Caco-2 (cell line): Measurements from ENCODE around the gene ATG16L1. TPM values are rescaled to one million over a fixed set of nuclear protein-coding genes. Genes with fewer than 3 reads are reported as not detected.
A peak's percentile ranks its signal among the peaks of the same experiment; 100 is the strongest.

ENCODE experiments used
- BruUV-seq: library from RNA; stranded (reverse); fragments of 400-500 nt; replicated peaks from 2 replicates; lab custom pipeline; 2021; lab: Mats Ljungman, UMichigan
- CTCF ChIA-PET: fragments of 300-600 bp; sonication (Branson Sonifier 250); formaldehyde crosslinking; loops from one replicate; lab custom pipeline; 2022; ENCODE audit warnings: antibody characterized with exemption; lab: Charles Lee
- POLR2A ChIA-PET: fragments of 300-600 bp; sonication (Branson Sonifier 250); formaldehyde crosslinking; loops from one replicate; lab custom pipeline; 2022; ENCODE audit warnings: antibody characterized with exemption; lab: Charles Lee
- DNase-seq, 2 experiments: peaks; one replicate each; pipeline versions ENCODE4 v3.0.0 to v3.0.0-alpha.2; 2020 to 2022
- H3K27me3 ChIP-seq: replicated peaks from 2 replicates; pipeline ENCODE4 v1.6.0; 2011; ENCODE audit warnings: low read length; ENCODE audit not compliant: control insufficient read depth, insufficient read depth
- H3K36me3 ChIP-seq: 2 replicates; pipeline ENCODE4 v1.5.1; 2011; ENCODE audit warnings: low read length; ENCODE audit not compliant: control insufficient read depth, insufficient read depth
- H3K4me1 ChIP-seq: fragments of 250-450 bp; sonication (Bioruptor Pico); 2 replicates; pipeline ENCODE4 v1.5.1; 2020; ENCODE audit warnings: mild to moderate bottlenecking
- H3K4me3 ChIP-seq: 2 replicates; pipeline ENCODE4 v1.5.1; 2011; ENCODE audit warnings: low read depth, mild to moderate bottlenecking, control low read depth, low read length
- H3K9me3 ChIP-seq: fragments of 250-450 bp; sonication (Bioruptor Pico); 2 replicates; pipeline ENCODE4 v1.5.1; 2020; ENCODE audit warnings: mild to moderate bottlenecking, moderate library complexity
- H3K27ac Mint-ChIP-seq: one replicate; pipeline ENCODE4 v1.8.0; 2022; ENCODE audit warnings: mixed read lengths; ENCODE audit not compliant: unreplicated experiment
- H3K27me3 Mint-ChIP-seq: one replicate; pipeline ENCODE4 v1.8.0; 2022; ENCODE audit warnings: mixed read lengths; ENCODE audit not compliant: insufficient read depth, unreplicated experiment
- H3K36me3 Mint-ChIP-seq: one replicate; pipeline ENCODE4 v1.8.0; 2022; ENCODE audit warnings: mild to moderate bottlenecking, mixed read lengths; ENCODE audit not compliant: insufficient read depth, unreplicated experiment
- H3K4me1 Mint-ChIP-seq: one replicate; pipeline ENCODE4 v1.8.0; 2022; ENCODE audit warnings: low read depth, mixed read lengths; ENCODE audit not compliant: unreplicated experiment
- H3K4me3 Mint-ChIP-seq: one replicate; pipeline ENCODE4 v1.8.0; 2022; ENCODE audit warnings: mild to moderate bottlenecking, moderate library complexity, mixed read lengths; ENCODE audit not compliant: unreplicated experiment
- H3K9me3 Mint-ChIP-seq: one replicate; pipeline ENCODE4 v1.8.0; 2022; ENCODE audit warnings: mixed read lengths; ENCODE audit not compliant: unreplicated experiment
- intact Hi-C: fragments of 100-400 bp; cut with micrococcal nuclease; formaldehyde crosslinking; loops from one replicate; pipeline ENCODE4 v1.10.0; 2022; ENCODE audit not compliant: unreplicated experiment
- total RNA-seq: library from RNA; stranded (reverse); gene quantifications from 2 replicates; pipeline ENCODE4 v1.2.3, GENCODE V29; 2022
- TF ChIP-seq, protein P1 (sequence below), 2 experiments: fragments of 200-600 bp in 1 of 2; IDR thresholded peaks; 1 replicate in 1 of 2; 2 replicates in 1 of 2; pipeline versions ENCODE4 v1.5.1 to v1.8.0; 2011 to 2022; ENCODE audit warnings: antibody characterized with exemption in 1 of 2, control low read depth in 1 of 2, inconsistent platforms in 1 of 2, low read depth in 1 of 2, low read length in 1 of 2, mild to moderate bottlenecking in 1 of 2, moderate library complexity in 1 of 2; ENCODE audit not compliant: insufficient read depth in 1 of 2, severe bottlenecking in 1 of 2, unreplicated experiment in 1 of 2

Gene ATG16L1
- total RNA-seq, 1 experiment from 2014 or later, result 20.1 TPM

DNA sequence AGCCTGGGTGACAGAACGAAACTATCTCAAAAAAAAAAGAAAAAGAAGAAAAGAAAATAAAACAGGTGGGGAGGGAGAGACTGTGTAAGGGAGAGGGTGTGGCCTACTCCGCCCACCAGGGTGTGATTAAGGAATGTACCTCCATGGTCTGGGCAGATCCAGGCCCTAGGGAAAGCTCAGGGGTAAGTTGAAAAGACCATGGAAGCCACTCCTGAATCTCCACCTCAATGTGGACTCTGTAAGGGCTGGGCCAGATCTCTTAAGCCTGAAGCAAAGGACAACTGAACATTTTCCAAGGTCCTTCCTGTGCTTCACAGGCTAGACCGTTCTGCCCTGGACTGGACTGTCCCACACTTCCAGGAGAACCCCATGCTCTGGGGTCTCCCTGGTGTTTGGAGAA lies 9.7 kb upstream of the ATG16L1 start:
- Histone ChIP-seq H3K4me1 (no peaks in the 10 kb centered on the region), H3K27me3 (no peaks in the 10 kb centered on the region), H3K4me3 (no peak overlapping the region), H3K9me3 (no peaks in the 10 kb centered on the region), H3K36me3 (no peaks in the 10 kb centered on the region)
- CTCF ChIA-PET, result no interaction called here
- TF ChIP-seq, protein P1, sequence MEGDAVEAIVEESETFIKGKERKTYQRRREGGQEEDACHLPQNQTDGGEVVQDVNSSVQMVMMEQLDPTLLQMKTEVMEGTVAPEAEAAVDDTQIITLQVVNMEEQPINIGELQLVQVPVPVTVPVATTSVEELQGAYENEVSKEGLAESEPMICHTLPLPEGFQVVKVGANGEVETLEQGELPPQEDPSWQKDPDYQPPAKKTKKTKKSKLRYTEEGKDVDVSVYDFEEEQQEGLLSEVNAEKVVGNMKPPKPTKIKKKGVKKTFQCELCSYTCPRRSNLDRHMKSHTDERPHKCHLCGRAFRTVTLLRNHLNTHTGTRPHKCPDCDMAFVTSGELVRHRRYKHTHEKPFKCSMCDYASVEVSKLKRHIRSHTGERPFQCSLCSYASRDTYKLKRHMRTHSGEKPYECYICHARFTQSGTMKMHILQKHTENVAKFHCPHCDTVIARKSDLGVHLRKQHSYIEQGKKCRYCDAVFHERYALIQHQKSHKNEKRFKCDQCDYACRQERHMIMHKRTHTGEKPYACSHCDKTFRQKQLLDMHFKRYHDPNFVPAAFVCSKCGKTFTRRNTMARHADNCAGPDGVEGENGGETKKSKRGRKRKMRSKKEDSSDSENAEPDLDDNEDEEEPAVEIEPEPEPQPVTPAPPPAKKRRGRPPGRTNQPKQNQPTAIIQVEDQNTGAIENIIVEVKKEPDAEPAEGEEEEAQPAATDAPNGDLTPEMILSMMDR (IDR thresholded peaks at IDR 0.05; ENCODE audit: insufficient read depth in 1 of 2, low read depth in 1 of 2, low read length in 1 of 2, severe bottlenecking in 1 of 2, unreplicated experiment in 1 of 2), result no peak
- H3K4me3 Mint-ChIP-seq, result no peak overlapping the region
- peak in 1 of 2 experiments; percentile 11 for DNase-seq
- H3K9me3 Mint-ChIP-seq, result no peaks in the 10 kb centered on the region
- no peaks in the 10 kb centered on the region for H3K36me3 Mint-ChIP-seq
- peaks cover 3% of the 10 kb centered on the region for H3K27me3 Mint-ChIP-seq
- no TSS peak for BruUV-seq
- H3K4me1 Mint-ChIP-seq, result no peaks in the 10 kb centered on the region
- POLR2A ChIA-PET, result no interaction called here
- no peak overlapping the region for H3K27ac Mint-ChIP-seq
- intact Hi-C loops, result no loop called here

DNA sequence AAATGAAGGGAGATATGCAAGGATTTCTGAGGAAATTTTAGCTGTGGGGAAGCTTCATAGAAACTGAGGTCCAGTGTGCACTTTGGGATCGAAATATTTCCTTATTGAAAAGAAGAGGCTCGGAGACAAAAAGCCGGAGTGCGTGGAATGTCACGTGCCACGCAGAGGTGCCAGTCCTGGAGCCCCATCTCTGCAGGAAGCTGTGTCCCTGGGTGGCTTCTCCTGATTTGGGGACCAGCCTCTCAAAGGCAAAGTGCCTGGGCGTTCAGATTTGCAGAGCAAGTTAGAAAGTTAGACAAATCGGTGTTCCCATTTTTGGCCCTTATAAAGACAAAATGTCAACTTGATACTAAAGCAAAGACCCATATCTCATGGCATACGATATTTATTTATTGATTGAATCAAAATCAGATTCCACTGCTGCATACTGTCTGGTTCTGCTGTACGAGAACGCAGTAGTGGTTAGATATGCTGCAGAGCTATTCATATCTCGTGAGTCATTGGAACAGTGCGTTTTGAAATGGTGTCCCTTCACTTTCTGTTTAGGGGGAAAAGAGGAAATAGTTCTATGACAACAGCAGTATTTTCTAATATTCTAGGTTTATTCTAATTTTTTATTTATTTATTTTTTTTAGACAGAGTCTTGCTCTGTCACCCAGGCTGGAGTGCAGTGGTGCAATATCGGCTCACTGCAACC lies 9.1 kb upstream of the ATG16L1 start:
- intact Hi-C loops, result no loop called here
- H3K9me3 Mint-ChIP-seq, result no peaks in the 10 kb centered on the region
- no peak for DNase-seq
- CTCF ChIA-PET, result no interaction called here
- Histone ChIP-seq H3K4me1 (no peaks in the 10 kb centered on the region), H3K9me3 (no peaks in the 10 kb centered on the region), H3K36me3 (no peaks in the 10 kb centered on the region), H3K27me3 (no peaks in the 10 kb centered on the region), H3K4me3 (no peak overlapping the region)
- H3K27ac Mint-ChIP-seq, result no peak overlapping the region
- no peak overlapping the region for H3K4me3 Mint-ChIP-seq
- POLR2A ChIA-PET, result no interaction called here
- TF ChIP-seq, protein P1 (IDR thresholded peaks at IDR 0.05; ENCODE audit: insufficient read depth in 1 of 2, low read depth in 1 of 2, low read length in 1 of 2, severe bottlenecking in 1 of 2, unreplicated experiment in 1 of 2), result no peak
- H3K4me1 Mint-ChIP-seq, result no peaks in the 10 kb centered on the region
- H3K36me3 Mint-ChIP-seq, result no peaks in the 10 kb centered on the region
- H3K27me3 Mint-ChIP-seq, result peaks cover 3% of the 10 kb centered on the region
- BruUV-seq, result no TSS peak

DNA sequence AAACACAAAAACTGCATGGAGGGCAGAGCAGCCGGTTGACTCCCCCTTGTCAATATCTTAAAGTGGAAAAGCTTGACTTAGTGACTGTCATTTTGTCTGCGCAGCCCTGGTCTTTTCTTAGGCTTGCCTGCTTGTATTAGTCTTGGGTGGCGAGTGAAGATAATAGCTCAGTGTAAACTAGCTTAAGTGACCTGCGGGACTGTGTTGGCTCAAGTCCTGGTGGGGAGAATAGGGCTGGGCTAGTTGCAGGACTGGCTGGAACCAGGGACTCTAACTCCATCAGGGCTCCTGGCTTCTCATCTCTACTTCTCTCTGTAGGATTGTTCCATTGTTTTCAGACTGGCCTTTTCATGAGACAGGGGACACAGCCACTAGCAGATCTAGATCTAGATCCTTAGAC lies 8.1 kb upstream of the ATG16L1 start:
- H3K27me3 Mint-ChIP-seq, result peaks cover 3% of the 10 kb centered on the region
- no peak overlapping the region for H3K4me3 Mint-ChIP-seq
- H3K27ac Mint-ChIP-seq, result no peak overlapping the region
- intact Hi-C loops, result no loop called here
- TF ChIP-seq, protein P1 (IDR thresholded peaks at IDR 0.05; ENCODE audit: insufficient read depth in 1 of 2, low read depth in 1 of 2, low read length in 1 of 2, severe bottlenecking in 1 of 2, unreplicated experiment in 1 of 2), result no peak
- no TSS peak for BruUV-seq
- ChIA-PET POLR2A (no interaction called here), CTCF (interaction anchor here (0.6 kb wide), 1 partner anchor 205 kb away, joined by 6 read pairs; no protein-coding TSS in a partner anchor)
- H3K27me3 ChIP-seq, result no peaks in the 10 kb centered on the region
- peaks cover 6% of the 10 kb centered on the region for H3K36me3 Mint-ChIP-seq
- H3K4me3 ChIP-seq, result no peak overlapping the region
- H3K4me1 Mint-ChIP-seq, result peaks cover 6% of the 10 kb centered on the region
- no peaks in the 10 kb centered on the region for H3K9me3 ChIP-seq
- H3K36me3 ChIP-seq, result no peaks in the 10 kb centered on the region
- H3K9me3 Mint-ChIP-seq, result no peaks in the 10 kb centered on the region
- H3K4me1 ChIP-seq, result no peaks in the 10 kb centered on the region
- DNase-seq, result no peak
